GM12873 (cell line): ENCODE measurements around the gene RPL27A.

Experiments
- CTCF ChIP-seq: IDR thresholded peaks from 2 replicates; pipeline ENCODE4 v1.5.1; 2012; ENCODE audit warnings: low read depth, mild to moderate bottlenecking, moderate library complexity, low read length, control low read depth; ENCODE audit not compliant: insufficient read depth; ENCODE audit errors: missing control alignments

RPL27A gene

DNA sequence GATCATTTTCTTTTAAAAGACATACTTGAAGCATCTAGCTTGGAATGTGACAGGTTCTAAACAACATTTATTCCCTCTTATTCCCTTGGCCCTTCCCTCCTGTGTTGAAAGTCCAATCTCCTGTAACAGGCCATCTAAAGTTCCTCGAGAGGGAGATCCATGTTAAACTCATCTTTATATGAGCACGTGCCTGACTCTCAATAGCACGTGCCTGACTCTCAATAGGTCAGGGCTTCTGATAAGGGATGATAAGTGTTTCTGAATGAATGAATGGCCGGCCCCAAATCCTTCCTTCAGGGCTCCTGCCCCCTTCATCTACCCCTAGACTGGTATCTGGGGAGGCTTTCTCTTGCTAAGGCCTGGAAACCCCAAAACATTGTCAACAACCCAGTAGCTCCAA, 27.2 kb downstream of the RPL27A start:
- no peak for TF ChIP-seq CTCF

- TF ChIP-seq CTCF, result no peak
Observed at GRCh38 chr11:8711895-8712442, 29.4 kb downstream of the RPL27A start.

GRCh38 chr11:8712506-8712905, 29.9 kb downstream of the RPL27A start:
- TF ChIP-seq CTCF, result no peak

GRCh38 chr11:8713760-8714454, 31.3 kb downstream of the RPL27A start:
- no peak for TF ChIP-seq CTCF

- TF ChIP-seq CTCF, result no peak
Observed at GRCh38 chr11:8714622-8715225, 32.1 kb downstream of the RPL27A start.

DNA sequence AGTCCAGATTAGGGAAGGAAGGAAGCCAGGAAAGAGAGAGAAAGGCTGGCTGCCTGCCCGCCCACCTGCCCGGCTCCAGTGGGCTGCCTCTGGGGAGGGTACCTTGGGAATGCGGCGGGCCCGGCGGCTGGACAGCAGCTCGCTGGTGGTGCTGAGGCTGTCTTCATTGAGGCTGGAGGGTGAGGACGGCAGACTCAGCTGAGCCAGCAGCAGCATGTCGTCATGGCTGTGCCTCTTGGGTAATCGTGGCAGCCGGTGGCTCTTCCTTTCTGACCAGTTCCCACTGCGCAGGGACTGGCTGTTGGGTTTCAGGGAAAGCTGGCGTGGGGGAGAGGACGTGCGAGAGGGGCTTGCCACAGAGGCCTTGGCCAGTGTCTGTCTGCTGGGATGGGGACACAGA, 32.9 kb downstream of the RPL27A start:
- no peak for TF ChIP-seq CTCF

DNA sequence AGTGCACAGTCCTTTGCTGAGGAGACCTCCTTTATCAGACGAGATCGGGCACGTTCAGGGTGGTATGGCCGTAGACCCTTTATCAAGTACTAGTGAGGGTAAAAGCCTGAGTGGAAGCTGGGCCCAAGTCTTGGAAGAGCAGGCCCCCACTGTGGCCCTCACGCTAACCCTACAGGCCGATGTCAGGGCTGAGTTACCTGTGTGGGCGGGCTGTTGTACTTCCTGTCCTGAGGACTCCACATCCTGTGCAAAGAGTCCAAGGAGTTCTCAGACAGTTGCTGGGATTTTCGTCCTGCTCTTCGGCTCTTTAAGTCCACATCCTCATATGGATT, 34.9 kb downstream of the RPL27A start:
- no peak for TF ChIP-seq CTCF
